T-helper 17 cell (primary cell): ENCODE data around the gene FIBP. TPM values are rescaled to one million over a fixed set of nuclear protein-coding genes. Genes with fewer than 3 reads are reported as not detected.
A peak's percentile ranks its signal among the peaks of the same experiment; 100 is the strongest.

Experiments
- ATAC-seq: fragments of 150-1000 bp; cut with Tn5 transposase; 2 replicates; pipeline ENCODE4 v1.10.0; 2021; ENCODE audit warnings: mild to moderate bottlenecking, moderate library complexity
- DNase-seq, 3 donors: peaks; one replicate each; pipeline versions ENCODE4 v3.0.0 to v3.0.0-alpha.2; 2020 to 2021
- H3K9me3 ChIP-seq: one replicate; pipeline ENCODE4 v1.7.0; 2013; ENCODE audit warnings: low read length, mild to moderate bottlenecking; ENCODE audit not compliant: control insufficient read depth, poor library complexity, severe bottlenecking
- H3K27ac Mint-ChIP-seq: one replicate; pipeline ENCODE4 v1.8.0; 2022; ENCODE audit warnings: mild to moderate bottlenecking, moderate library complexity, mixed read lengths
- H3K27me3 Mint-ChIP-seq: one replicate; pipeline ENCODE4 v1.8.0; 2022; ENCODE audit warnings: mixed read lengths
- H3K36me3 Mint-ChIP-seq: one replicate; pipeline ENCODE4 v1.8.0; 2022; ENCODE audit warnings: low read depth, mixed read lengths
- H3K4me1 Mint-ChIP-seq: one replicate; pipeline ENCODE4 v1.8.0; 2022; ENCODE audit warnings: mild to moderate bottlenecking, mixed read lengths
- H3K4me3 Mint-ChIP-seq: one replicate; pipeline ENCODE4 v1.8.0; 2022; ENCODE audit warnings: mild to moderate bottlenecking, moderate library complexity, mixed read lengths
- total RNA-seq, 4 donors: library from RNA in 2 of 4; stranded (reverse) in 2 of 4; gene quantifications; one replicate each; pipeline ENCODE4 v1.2.3 and lab custom pipeline; 2022 to 2026

FIBP gene
- total RNA-seq, 2 donors from 2014 or later, result 27.7 to 30.4 TPM

DNA sequence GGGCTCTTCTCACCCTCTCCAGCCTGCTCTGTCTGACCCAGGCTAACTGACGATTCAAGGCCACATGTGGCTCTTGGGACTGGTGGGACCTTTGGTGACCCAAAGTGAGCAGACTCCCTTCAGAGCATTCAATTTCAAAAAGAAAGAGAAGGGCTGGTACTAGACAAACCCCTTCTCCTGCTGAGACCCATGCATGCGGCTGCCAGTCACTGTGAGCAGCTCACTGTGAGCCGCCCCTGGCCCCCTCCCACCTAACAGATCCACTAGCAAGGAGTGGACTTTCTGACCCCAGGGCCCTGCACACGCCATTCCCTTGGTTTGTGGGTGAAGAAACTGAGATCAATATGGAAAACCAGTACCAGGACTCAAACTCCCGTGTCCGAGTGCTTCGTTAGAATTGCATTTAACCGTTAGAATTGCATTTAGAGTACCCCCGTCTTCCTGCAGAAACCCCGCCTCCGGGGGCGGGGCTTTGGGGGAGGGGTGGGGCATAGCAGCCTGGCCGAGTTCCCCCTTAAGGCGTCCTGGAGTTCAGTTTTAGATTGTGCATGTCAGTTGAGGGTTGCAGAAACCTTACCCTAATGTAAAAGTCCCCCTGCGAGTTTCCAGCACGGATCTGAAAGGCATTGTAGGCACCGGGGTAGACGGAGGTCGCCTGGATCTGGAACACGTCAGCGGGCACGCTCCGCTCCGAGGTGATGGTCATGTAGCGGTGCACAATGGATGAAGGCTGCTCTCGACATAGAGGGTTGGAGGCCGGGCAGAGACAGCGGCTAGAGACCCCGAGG, 20.8 kb downstream of the FIBP start:
- DNase-seq, result no peak
- Mint-ChIP-seq H3K27ac (peak overlapping the region; percentile 51), H3K27me3 (no peaks in the 10 kb centered on the region), H3K4me3 (no peak overlapping the region), H3K4me1 (peaks cover 23% of the 10 kb centered on the region), H3K36me3 (peaks cover 7% of the 10 kb centered on the region)
- ATAC-seq, result no peak
- H3K9me3 ChIP-seq, result no peaks in the 10 kb centered on the region

DNA sequence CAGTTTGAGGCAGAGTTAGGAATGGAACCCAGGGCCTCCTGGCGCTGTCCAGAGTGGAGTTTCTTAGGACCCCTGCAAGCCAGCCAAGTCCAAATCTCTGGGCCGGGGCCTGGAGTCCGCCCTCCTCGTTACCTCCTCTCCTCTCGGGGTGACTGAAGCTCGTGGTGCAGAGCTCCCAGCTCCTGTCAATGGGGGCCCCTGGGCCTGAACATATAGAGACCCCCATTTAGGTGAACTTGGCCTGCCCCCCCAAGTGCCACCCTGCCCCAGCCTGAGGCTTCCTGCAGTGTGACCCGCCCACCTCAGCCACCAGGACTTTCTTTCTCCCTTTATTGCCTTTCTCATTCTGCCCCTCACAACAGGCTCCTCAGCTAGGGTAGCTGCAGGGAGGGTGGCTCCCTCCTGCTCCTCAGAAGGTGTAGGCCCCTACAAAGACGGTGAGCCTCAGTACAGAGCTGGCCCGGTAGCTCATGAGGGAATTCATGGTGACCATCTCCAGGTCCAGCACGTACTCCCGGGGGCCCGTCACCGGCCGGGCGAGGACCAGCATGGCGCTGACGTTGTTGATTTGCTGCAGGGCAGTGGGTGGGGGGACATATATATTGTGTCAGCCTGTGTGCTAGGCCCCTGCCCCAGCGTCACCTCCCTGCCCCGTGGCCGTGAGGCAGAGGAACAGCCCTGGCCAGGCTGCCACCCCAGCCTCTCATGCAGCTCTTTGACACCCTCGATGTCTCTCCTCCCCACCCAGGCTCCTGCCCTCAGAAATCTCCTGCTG, 21.6 kb downstream of the FIBP start:
- ATAC-seq, result no peak
- DNase-seq, result no peak
- no peaks in the 10 kb centered on the region for H3K27me3 Mint-ChIP-seq
- peak overlapping the region; percentile 51 for H3K27ac Mint-ChIP-seq
- H3K4me1 Mint-ChIP-seq, result peaks cover 23% of the 10 kb centered on the region
- no peak overlapping the region for H3K4me3 Mint-ChIP-seq
- H3K36me3 Mint-ChIP-seq, result peaks cover 7% of the 10 kb centered on the region
- no peaks in the 10 kb centered on the region for H3K9me3 ChIP-seq

DNA sequence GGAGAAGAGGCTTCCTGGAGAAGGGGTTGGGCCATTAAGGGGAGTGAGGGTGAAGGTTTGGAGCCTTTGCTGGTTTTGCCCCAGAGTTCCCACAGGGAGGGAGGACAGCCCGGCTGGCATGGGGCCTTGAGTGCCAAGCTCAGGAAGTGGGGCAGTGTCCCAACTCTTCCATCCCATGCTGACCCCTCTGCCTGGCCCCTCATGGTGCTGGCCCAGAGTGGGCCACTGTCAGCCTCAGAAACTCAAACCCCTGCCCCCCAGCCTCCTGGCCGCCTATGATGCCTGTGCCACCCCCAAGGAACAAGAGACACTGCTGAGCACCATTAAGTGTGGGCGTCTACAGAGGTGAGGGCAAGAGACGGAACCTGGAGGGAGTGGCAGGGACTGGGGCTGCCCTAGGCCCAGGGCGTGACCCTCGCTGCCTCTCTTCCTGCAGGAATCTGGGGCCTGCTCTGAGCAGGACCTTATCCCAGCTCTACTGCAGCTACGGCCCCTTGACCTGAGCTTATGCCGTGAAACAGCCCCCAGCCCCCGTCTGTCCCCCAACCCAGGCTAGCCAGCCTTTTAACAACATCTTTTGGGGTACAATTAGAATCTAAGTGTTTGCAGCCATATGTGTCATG, 22.6 kb downstream of the FIBP start:
- Mint-ChIP-seq H3K4me1 (peaks cover 23% of the 10 kb centered on the region), H3K4me3 (no peak overlapping the region), H3K27ac (no peak overlapping the region), H3K36me3 (peaks cover 7% of the 10 kb centered on the region), H3K27me3 (no peaks in the 10 kb centered on the region)
- no peaks in the 10 kb centered on the region for H3K9me3 ChIP-seq
- no peak for ATAC-seq
- DNase-seq, result no peak

DNA sequence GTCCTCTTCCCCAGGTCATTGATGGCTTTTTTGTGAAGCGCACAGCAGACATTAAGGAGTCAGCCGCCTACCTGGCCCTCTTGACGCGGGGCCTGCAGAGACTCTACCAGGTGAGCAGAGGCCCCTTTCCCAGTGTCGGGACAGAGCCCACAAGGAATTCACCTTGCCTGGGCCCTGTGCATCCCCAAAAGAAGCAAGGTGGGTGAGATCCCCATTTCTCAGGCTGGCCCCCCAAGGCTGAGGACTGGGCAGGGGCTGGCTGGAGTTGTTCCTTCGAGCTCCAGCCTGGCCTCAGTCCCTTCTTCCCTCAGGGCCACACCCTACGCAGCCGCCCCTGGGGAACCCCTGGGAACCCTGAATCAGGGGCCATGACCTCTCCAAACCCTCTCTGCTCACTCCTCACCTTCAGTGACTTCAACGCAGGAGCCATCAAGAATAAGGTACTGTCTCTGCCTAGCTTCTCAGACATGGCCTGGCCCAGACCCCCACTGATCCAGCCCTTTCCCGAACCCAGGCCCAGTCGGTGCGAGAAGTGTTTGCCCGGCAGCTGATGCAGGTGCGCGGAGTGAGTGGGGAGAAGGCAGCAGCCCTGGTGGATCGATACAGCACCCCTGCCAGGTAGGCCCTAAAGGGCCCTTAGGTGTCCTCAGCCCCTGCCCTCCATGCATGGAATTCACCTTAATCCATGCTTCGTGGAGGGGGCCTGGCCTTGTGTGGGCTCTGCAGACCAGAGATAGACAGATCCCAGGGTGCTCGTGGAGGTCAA, 23.4 kb downstream of the FIBP start:
- H3K4me1 Mint-ChIP-seq, result peaks cover 23% of the 10 kb centered on the region
- peaks cover 9% of the 10 kb centered on the region for H3K36me3 Mint-ChIP-seq
- ATAC-seq (no peak), DNase-seq (no peak)
- H3K27me3 Mint-ChIP-seq, result no peaks in the 10 kb centered on the region
- H3K27ac Mint-ChIP-seq, result no peak overlapping the region
- H3K9me3 ChIP-seq, result no peaks in the 10 kb centered on the region
- no peak overlapping the region for H3K4me3 Mint-ChIP-seq

DNA sequence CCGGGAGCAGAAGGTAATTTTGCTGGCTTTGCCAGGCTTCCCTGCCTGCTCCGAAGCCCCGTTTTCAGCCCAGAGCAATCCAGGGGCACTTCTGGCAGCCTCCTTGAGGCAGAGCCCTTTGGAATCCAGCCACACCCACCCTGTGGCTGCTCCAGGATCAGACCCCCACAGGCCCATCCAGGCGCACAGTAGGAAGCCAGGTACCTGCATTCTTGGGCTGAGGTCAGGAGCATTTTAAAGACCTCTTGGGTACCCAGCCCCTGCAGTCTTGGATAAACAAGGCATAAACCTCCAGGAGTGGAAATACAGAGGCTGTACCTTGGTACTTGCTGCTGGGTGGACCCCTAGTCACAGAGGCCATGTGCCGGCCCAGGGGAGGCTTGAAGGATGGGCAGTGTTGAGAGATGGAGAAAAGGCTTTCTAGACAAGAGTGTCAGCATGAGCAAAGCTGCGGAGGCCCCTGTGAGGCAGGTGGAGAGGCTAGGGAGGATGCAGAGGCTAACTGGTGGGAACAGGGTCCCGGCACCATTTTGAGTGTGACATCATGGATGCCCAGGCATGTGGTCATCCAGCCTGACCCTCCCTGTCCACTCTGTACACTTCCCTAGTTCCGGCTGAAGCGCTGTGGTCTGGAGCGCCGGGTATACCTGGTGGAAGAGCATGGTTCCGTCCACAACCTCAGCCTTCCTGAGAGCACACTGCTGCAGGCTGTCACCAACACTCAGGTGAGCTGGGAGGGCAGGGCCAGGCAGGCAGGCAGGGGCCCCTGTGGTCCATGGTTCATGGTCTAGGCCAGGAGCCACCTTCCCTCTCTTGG, 24.2 kb downstream of the FIBP start:
- H3K9me3 ChIP-seq, result no peaks in the 10 kb centered on the region
- Mint-ChIP-seq H3K4me3 (no peak overlapping the region), H3K27ac (no peak overlapping the region), H3K27me3 (no peaks in the 10 kb centered on the region), H3K4me1 (peaks cover 23% of the 10 kb centered on the region), H3K36me3 (peaks cover 9% of the 10 kb centered on the region)
- DNase-seq (no peak), ATAC-seq (no peak)

DNA sequence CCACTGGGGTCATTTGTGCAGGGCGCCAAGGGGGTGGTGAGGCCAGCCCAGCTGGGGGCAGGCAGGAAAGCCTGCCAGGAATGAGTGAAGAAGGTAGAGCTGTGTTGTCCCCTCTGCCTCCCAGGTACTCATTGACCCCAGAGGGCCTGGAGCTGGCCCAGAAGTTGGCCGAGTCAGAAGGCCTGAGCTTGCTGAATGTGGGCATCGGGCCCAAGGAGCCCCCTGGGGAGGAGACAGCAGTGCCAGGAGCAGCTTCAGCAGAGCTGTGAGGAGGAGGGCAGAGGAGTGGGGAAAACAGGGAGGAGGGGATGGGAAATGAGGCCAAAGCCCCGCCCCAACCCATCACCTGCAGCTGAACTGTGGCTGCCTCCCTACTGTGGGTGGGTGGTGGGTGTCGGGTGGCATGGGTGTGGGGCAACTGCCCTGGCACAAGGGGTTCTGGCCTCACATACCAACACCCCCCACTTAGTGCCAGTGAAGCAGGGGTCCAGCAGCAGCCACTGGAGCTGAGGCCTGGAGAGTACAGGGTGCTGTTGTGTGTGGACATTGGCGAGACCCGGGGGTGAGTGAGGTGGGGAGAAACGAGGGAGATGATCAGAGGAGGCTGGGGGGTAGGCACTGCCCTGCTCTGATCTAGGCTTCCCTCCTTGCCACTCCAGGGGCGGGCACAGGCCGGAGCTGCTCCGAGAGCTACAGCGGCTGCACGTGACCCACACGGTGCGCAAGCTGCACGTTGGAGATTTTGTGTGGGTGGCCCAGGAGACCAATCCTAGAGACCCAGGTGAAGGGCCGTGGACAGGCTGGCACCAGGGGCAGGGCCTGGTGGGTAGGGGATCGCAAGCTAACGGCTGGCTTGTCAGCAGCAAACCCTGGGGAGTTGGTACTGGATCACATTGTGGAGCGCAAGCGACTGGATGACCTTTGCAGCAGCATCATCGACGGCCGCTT, 25.1 kb downstream of the FIBP start:
- Mint-ChIP-seq H3K27me3 (no peaks in the 10 kb centered on the region), H3K4me1 (peaks cover 31% of the 10 kb centered on the region), H3K27ac (peak overlapping the region; percentile 99), H3K36me3 (peaks cover 9% of the 10 kb centered on the region), H3K4me3 (no peak overlapping the region)
- no peak for ATAC-seq
- no peaks in the 10 kb centered on the region for H3K9me3 ChIP-seq
- DNase-seq, result no peak

DNA sequence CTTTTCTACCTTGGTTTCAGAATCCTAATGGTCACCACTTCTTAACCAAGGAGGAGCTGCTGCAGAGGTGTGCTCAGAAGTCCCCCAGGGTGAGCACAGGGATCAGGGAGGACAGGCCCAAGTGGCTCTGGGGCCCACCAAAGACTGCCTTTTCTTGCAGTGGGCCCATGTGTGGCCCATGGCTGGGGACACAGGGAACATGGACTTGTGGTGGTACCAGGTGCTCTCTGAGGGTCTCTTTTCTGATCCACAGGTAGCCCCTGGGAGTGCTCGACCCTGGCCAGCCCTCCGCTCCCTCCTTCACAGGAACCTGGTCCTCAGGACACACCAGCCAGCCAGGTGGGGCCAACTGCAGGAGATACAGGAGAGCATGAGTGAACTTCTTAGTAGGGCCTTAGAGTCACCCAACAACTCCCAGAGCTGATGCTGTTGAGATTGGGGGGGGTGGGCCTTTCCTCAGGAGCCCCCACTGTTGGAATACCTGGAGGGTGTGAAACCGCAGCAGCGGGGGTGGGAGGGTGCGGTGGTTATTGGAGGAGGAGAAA, 26.0 kb downstream of the FIBP start:
- ATAC-seq, result no peak
- peak overlapping the region; percentile 63 for H3K4me3 Mint-ChIP-seq
- H3K36me3 Mint-ChIP-seq, result peaks cover 9% of the 10 kb centered on the region
- H3K27ac Mint-ChIP-seq, result peak overlapping the region; percentile 99
- H3K9me3 ChIP-seq, result no peaks in the 10 kb centered on the region
- no peaks in the 10 kb centered on the region for H3K27me3 Mint-ChIP-seq
- peaks cover 34% of the 10 kb centered on the region for H3K4me1 Mint-ChIP-seq
- DNase-seq, result no peak

DNA sequence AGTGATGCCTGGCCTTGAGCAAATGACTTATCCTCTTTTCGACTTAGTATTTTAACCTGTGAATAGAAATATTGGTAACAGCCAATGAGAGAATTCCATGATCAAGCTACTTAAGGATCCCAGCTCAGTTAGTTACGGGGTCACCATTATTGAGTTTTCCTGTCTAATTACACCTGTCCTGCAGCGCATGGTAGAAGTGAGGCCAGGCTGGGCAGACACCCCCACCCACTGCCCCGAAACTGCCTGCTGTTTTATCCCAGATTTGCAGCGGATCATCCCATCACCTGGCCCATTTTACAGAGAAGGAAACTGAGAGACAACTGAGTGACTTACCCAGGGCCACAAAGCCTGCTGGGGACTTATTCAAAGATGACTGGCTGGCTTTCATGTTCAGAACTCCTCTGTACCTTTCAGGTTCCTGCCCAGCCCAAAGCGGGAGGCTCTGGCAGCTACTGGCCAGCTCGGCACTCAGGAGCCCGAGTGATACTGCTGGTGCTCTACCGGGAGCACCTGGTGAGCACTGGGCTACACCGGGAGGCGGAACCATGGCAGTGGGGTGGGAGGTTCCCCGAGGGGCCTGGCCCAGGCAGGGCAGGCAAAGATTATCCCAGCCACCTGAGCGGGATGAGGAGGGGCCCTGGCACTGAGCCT, 26.6 kb downstream of the FIBP start:
- Mint-ChIP-seq H3K4me1 (peaks cover 36% of the 10 kb centered on the region), H3K36me3 (peaks cover 9% of the 10 kb centered on the region), H3K27ac (peak overlapping the region; percentile 99), H3K27me3 (no peaks in the 10 kb centered on the region), H3K4me3 (peak overlapping the region; percentile 99)
- DNase-seq (no peak), ATAC-seq (no peak)
- no peaks in the 10 kb centered on the region for H3K9me3 ChIP-seq

DNA sequence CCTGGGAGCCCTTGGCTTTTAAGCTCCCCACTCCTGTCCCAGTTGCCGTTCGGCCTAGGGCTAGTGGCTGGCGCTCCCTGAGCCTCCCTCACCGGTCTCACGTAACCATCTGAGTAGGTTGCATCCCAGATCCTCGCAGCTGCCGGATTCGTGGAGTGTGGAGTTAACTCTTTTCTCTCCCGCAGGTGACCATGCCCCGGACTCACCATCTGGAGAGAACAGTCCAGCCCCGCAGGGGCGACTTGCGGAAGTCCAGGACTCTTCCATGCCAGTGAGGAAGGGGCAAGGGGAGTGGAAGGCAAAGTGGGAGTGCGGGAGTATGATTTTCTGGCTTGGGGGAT, 27.1 kb downstream of the FIBP start:
- ATAC-seq (no peak), DNase-seq (peak in 1 of 3 donors; percentile 3)
- no peaks in the 10 kb centered on the region for H3K27me3 Mint-ChIP-seq
- H3K4me3 Mint-ChIP-seq, result peak overlapping the region; percentile 99
- H3K36me3 Mint-ChIP-seq, result peaks cover 9% of the 10 kb centered on the region
- H3K9me3 ChIP-seq, result no peaks in the 10 kb centered on the region
- H3K4me1 Mint-ChIP-seq, result peaks cover 41% of the 10 kb centered on the region
- H3K27ac Mint-ChIP-seq, result peak overlapping the region; percentile 99

DNA sequence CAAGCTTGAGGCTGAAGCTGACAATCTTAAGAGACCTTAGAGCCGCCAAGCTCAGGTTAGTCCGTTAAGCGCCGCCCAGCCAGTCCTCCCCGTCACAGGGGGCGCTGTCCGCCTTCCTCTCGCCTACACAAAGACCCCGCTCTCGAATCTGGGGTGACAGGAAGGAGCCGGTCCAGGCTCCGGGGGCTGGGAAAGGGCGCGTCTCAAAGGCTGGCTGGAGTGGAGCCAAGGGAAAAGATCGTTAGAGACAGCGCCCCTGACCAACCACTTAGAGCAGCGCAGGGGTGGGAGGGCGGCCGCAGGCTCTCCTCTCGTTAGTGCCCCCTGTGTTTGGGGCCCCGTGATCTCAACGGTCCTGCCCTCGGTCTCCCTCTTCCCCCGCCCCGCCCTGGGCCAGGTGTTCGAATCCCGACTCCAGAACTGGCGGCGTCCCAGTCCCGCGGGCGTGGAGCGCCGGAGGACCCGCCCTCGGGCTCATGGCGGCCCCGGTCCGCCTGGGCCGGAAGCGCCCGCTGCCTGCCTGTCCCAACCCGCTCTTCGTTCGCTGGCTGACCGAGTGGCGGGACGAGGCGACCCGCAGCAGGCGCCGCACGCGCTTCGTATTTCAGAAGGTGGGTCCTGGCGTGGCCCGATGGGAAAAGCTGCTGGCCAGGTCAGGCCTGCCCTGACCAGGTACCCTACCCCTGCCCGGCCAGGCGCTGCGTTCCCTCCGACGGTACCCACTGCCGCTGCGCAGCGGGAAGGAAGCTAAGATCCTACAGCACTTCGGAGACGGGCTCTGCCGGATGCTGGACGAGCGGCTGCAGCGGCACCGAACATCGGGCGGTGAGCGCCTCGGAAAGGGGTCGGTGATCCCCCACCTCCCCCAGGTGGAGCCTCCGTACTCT, 27.8 kb downstream of the FIBP start, which contains the start of gene MUS81:
MUS81 (plus strand) TSS at position 156 of the 887 bp plus-strand sequence; CDS start at position 477, 321 bp downstream.
- H3K9me3 ChIP-seq, result no peaks in the 10 kb centered on the region
- H3K27ac Mint-ChIP-seq, result peak within 1 kb of the TSS; percentile 99
- peak within 1 kb of the TSS; percentile 99 for H3K4me3 Mint-ChIP-seq
- DNase-seq (peak; percentile 89 to 96 (median 91)), ATAC-seq (peak; percentile 48)
- peaks cover 45% of the 10 kb centered on the region for H3K4me1 Mint-ChIP-seq
- peaks cover 9% of the 10 kb centered on the region for H3K36me3 Mint-ChIP-seq
- no peaks in the 10 kb centered on the region for H3K27me3 Mint-ChIP-seq
